Left kidney (tissue), 2 donors: Measurements from ENCODE around the gene ENG. TPM values are rescaled to one million over a fixed set of nuclear protein-coding genes. Genes with fewer than 3 reads are reported as not detected.

Source experiments
- DNase-seq: peaks from one replicate; pipeline ENCODE4 v3.0.0-alpha.2; 2013
- polyA plus RNA-seq: library from polyadenylated mRNA; unstranded; fragments of 120-200 nt; gene quantifications from one replicate; pipeline ENCODE4 v1.2.1, GENCODE V29; 2013; ENCODE audit not compliant: insufficient read length

The ENG gene
- polyA plus RNA-seq, 1 donor = 53.5 TPM

GRCh38 chr9:127776924-127777289, 77.6 kb downstream of the ENG start:
- DNase-seq = no peak

GRCh38 chr9:127776195-127776923, 78.1 kb downstream of the ENG start:
- DNase-seq = no peak

GRCh38 chr9:127773981-127774380, 80.5 kb downstream of the ENG start:
- no peak for DNase-seq

GRCh38 chr9:127773272-127773671, 81.2 kb downstream of the ENG start:
- DNase-seq = no peak

- no peak for DNase-seq
Measured at GRCh38 chr9:127772603-127773002, 81.9 kb downstream of the ENG start.

GRCh38 chr9:127771570-127772189, 82.8 kb downstream of the ENG start:
- DNase-seq = no peak

GRCh38 chr9:127770905-127771569, 83.4 kb downstream of the ENG start:
- DNase-seq = peak; percentile 95

GRCh38 chr9:127770583-127770904, 83.9 kb downstream of the ENG start:
- no peak for DNase-seq

GRCh38 chr9:127769929-127770582, 84.4 kb downstream of the ENG start:
- DNase-seq = no peak

GRCh38 chr9:127769101-127769500, 85.4 kb downstream of the ENG start:
- no peak for DNase-seq

- DNase-seq = no peak
Measured at GRCh38 chr9:127768698-127769097, 85.8 kb downstream of the ENG start.

- DNase-seq = peak; percentile 71
Measured at GRCh38 chr9:127767909-127768331, 86.5 kb downstream of the ENG start.

- no peak for DNase-seq
Measured at GRCh38 chr9:127767410-127767809, 87.0 kb downstream of the ENG start.

- no peak for DNase-seq
Measured at GRCh38 chr9:127765418-127765817, 89.0 kb downstream of the ENG start.

Other genes with a start within 250 kb of the ENG start
- gene STXBP1, start 242.4 kb downstream of the ENG start, polyA plus RNA-seq = 32.2 TPM
- gene CFAP157, start 147.7 kb downstream of the ENG start, polyA plus RNA-seq = 4.3 TPM
- 8.0 TPM for gene PTRH1, start 139.0 kb downstream of the ENG start, polyA plus RNA-seq
- 0.28 TPM for gene TTC16, start 138.6 kb downstream of the ENG start, polyA plus RNA-seq
- 11.9 TPM for gene TOR2A, start 119.4 kb downstream of the ENG start, polyA plus RNA-seq
- 11.2 TPM for gene SH2D3C, start 76.0 kb downstream of the ENG start, polyA plus RNA-seq
- 72.9 TPM for gene CDK9, start 68.6 kb downstream of the ENG start, polyA plus RNA-seq
- gene FPGS, start 51.8 kb downstream of the ENG start, polyA plus RNA-seq = 44.1 TPM
- gene AK1, start 23.0 kb upstream of the ENG start, polyA plus RNA-seq = 32.8 TPM
- gene ST6GALNAC6, start 44.9 kb upstream of the ENG start, polyA plus RNA-seq = 38.4 TPM
- 9.8 TPM for gene ST6GALNAC4, start 62.4 kb upstream of the ENG start, polyA plus RNA-seq
- 1.4 TPM for gene PIP5KL1, start 76.1 kb upstream of the ENG start, polyA plus RNA-seq
- 35.6 TPM for gene DPM2, start 83.2 kb upstream of the ENG start, polyA plus RNA-seq
- 34.2 TPM for gene EEIG1, start 126.3 kb upstream of the ENG start, polyA plus RNA-seq
- 10.8 TPM for gene NAIF1, start 212.7 kb upstream of the ENG start, polyA plus RNA-seq
- gene SLC25A25, start 213.6 kb upstream of the ENG start, polyA plus RNA-seq = 12.9 TPM